Cardiac fibroblast (primary cell): ENCODE data around the gene ARMH2.
A peak's percentile ranks its signal among the peaks of the same experiment; 100 is the strongest.

Source experiments
- DNase-seq, 2 donors: peaks; one replicate each; pipeline versions ENCODE4 v3.0.0 to v3.0.0-alpha.2; 2010; ENCODE audit warnings: low read depth in 2 of 2
- H3K4me3 ChIP-seq, 2 donors: replicated peaks in 1 of 2; 1 replicate in 1 of 2; 2 replicates in 1 of 2; pipeline ENCODE4 v1.5.1; 2011; ENCODE audit warnings: low read depth in 2 of 2, low read length in 2 of 2, mild to moderate bottlenecking in 2 of 2, moderate library complexity in 1 of 2
- CTCF ChIP-seq: IDR thresholded peaks from one replicate; pipeline ENCODE4 v1.5.1; 2011; ENCODE audit warnings: low read depth, mild to moderate bottlenecking, low read length, inconsistent platforms

Gene ARMH2

GRCh38 chr6:24840187-24840586 is 41.5 kb upstream of the ARMH2 start:
- no peak for DNase-seq
- H3K4me3 ChIP-seq = no peak overlapping the region
- no peak for TF ChIP-seq CTCF

- no peak overlapping the region for H3K4me3 ChIP-seq
- DNase-seq = no peak
- no peak for TF ChIP-seq CTCF
These were observed 40.3 kb upstream of the ARMH2 start for GRCh38 chr6:24838994-24839393.

- DNase-seq = peak; percentile 53 to 56
- H3K4me3 ChIP-seq = no peak overlapping the region
- TF ChIP-seq CTCF = no peak
These were observed 39.4 kb upstream of the ARMH2 start for GRCh38 chr6:24838081-24838480.

- peak in 1 of 2 donors; percentile 47 for DNase-seq
- no peak for TF ChIP-seq CTCF
- H3K4me3 ChIP-seq = no peak overlapping the region
These were observed 37.4 kb upstream of the ARMH2 start for GRCh38 chr6:24836109-24836508.

- no peak for TF ChIP-seq CTCF
- no peak overlapping the region for H3K4me3 ChIP-seq
- DNase-seq = no peak
These were observed 35.1 kb upstream of the ARMH2 start for GRCh38 chr6:24833711-24834386.

- no peak for TF ChIP-seq CTCF
- no peak for DNase-seq
- no peak overlapping the region for H3K4me3 ChIP-seq
These were observed 34.1 kb upstream of the ARMH2 start for GRCh38 chr6:24832794-24833193.
